ENCODE results near the gene TRIP12.

DNA sequence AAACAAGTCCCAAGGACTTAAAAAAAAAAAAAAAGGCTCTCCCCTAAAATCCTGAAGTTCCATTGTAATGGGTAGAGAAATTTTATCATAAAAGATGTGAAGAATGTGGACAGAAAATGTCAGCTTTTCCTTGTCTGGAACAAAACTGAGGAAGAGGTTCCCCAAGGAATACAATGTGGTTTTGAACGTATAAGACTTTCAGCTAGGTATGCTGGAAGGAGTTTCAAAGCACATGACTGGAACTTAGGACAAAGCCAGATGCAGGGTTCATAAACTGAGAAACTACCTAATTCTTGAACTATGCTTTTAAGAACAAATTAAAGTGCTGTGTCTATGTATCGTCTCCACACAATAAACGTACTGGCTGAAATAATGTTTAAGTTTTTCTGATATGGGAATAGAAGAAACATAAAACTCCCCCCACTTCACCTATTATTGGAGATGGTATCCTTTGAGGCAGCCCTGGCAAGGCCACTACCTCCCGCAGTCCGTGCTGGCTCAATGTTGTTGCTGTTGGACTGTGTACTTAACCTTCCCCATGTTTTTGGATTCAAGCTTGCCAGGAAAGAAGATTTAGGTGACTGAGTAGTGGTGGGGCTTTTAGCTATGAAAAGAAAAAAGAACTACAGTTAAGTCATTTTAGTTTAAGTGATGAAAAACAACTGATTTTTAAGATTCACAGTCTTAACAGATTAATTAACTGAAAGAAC lies 123.2 kb downstream of the TRIP12 start:
- TF ChIP-seq RAD21 (IDR thresholded peaks at IDR 0.05; ENCODE audit: low read length): no peak
- TF ChIP-seq POLR2A (IDR thresholded peaks at IDR 0.05; ENCODE audit: low read depth, low read length): no peak
